GM12891 (cell line): Measurements from ENCODE around the gene GALT.

Experiments used
- POLR2AphosphoS5 ChIP-seq: IDR thresholded peaks from 2 replicates; pipeline ENCODE4 v1.6.1; 2011; ENCODE audit warnings: low read depth, low read length, control low read depth
- TAF1 ChIP-seq: IDR thresholded peaks from 2 replicates; pipeline ENCODE4 v1.6.1; 2011; ENCODE audit warnings: low read depth, low read length, control low read depth

DNA sequence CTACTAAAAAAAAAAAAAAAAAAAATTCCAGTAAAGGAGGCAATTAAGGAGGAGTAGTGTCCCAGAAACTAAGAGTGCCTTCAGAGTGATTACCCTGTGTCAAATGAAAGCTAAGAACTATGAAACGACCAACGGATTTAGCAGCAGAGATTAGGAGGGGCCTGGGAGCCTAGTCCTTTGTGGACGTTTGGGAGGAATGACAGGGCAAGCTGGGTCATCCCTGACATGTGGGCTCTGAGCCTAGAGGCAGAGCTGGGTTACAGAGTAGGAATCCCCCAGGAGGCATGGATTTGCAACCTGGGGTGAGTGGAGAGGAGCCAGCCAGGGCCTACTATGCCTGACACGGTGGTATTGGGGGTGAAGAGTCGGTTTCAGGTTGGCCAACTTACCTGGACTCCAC, 13.3 kb upstream of the GALT start:
- TF ChIP-seq POLR2AphosphoS5: no peak
- no peak for TF ChIP-seq TAF1
